AG10803 (cell line): ENCODE data around the gene SHISA6.

ENCODE experiments used
- DNase-seq: peaks from one replicate; pipeline ENCODE4 v3.0.0; 2010; ENCODE audit warnings: low read depth
- H3K4me3 ChIP-seq: 2 replicates; pipeline ENCODE4 v1.5.1; 2011; ENCODE audit warnings: mild to moderate bottlenecking, low read length, control low read depth
- CTCF ChIP-seq: conservative IDR thresholded peaks from 2 replicates; pipeline ENCODE4 v1.5.1; 2011; ENCODE audit warnings: mild to moderate bottlenecking, low read length, control low read depth, inconsistent platforms

SHISA6 gene

GRCh38 chr17:11558681-11559234 is 317.7 kb downstream of the SHISA6 start:
- no peak overlapping the region for H3K4me3 ChIP-seq
- DNase-seq = no peak
- no peak for TF ChIP-seq CTCF

GRCh38 chr17:11559601-11560000 is 318.6 kb downstream of the SHISA6 start:
- no peak for DNase-seq
- no peak overlapping the region for H3K4me3 ChIP-seq
- no peak for TF ChIP-seq CTCF

- no peak overlapping the region for H3K4me3 ChIP-seq
- TF ChIP-seq CTCF = no peak
- no peak for DNase-seq
Observed at GRCh38 chr17:11561281-11561680, 320.3 kb downstream of the SHISA6 start.

- no peak for TF ChIP-seq CTCF
- H3K4me3 ChIP-seq = no peak overlapping the region
- DNase-seq = no peak
Observed at GRCh38 chr17:11561702-11562101, 320.7 kb downstream of the SHISA6 start.

GRCh38 chr17:11564589-11565380 is 323.8 kb downstream of the SHISA6 start:
- TF ChIP-seq CTCF = no peak
- no peak for DNase-seq
- no peak overlapping the region for H3K4me3 ChIP-seq

- no peak for TF ChIP-seq CTCF
- H3K4me3 ChIP-seq = no peak overlapping the region
- no peak for DNase-seq
Observed at GRCh38 chr17:11565591-11565990, 324.6 kb downstream of the SHISA6 start.

- TF ChIP-seq CTCF = no peak
- no peak overlapping the region for H3K4me3 ChIP-seq
- DNase-seq = no peak
Observed at GRCh38 chr17:11578998-11579397, 338.0 kb downstream of the SHISA6 start.
